Right ventricle myocardium inferior (tissue), 1 donor: ENCODE results near the gene CR1. TPM values are rescaled to one million over a fixed set of nuclear protein-coding genes. Genes with fewer than 3 reads are reported as not detected.
"Not testable (repeated sequence)": the region's sequence is repeated elsewhere in the genome, so short reads cannot be mapped to it uniquely, and the experiment has no call there.

Experiments
- ATAC-seq: fragments of 200-7000 bp; cut with Tn5 transposase; one replicate; pipeline ENCODE4 v1.9.1; 2020; ENCODE audit warnings: mild to moderate bottlenecking, moderate library complexity
- DNase-seq: peaks from one replicate; pipeline ENCODE4 v3.0.0; 2021; ENCODE audit errors: missing footprints
- intact Hi-C: fragments of 100-400 bp; cut with DNase I; formaldehyde crosslinking; loops from one replicate; pipeline ENCODE4 v1.11.0; 2022
- total RNA-seq: library from RNA; stranded (reverse); fragmentation: NEBNext Ultra II Directional; extraction: Animal tissue kit (Norgen Biotek cat#: 25700); gene quantifications from one replicate; pipeline ENCODE4 v1.2.1, GENCODE V29; 2021
- donor health status: DM: no; HTN: yes; CAD: no; lungs with severe emphysema.

The CR1 gene
- total RNA-seq, 1 donor from 2014 or later = 2.9 TPM

- DNase-seq, ATAC-seq, intact Hi-C loops: not testable (repeated sequence)
These were observed 76.0 kb downstream of the CR1 start for GRCh38 chr1:207571926-207572325.

- DNase-seq, intact Hi-C loops, ATAC-seq: not testable (repeated sequence)
These were observed 77.1 kb downstream of the CR1 start for GRCh38 chr1:207573074-207573473.

- intact Hi-C loops, ATAC-seq, DNase-seq: not testable (repeated sequence)
These were observed 79.4 kb downstream of the CR1 start for GRCh38 chr1:207575381-207575780.

- DNase-seq (no peak), ATAC-seq (no peak)
- intact Hi-C loops = no loop called here
These were observed 83.0 kb downstream of the CR1 start for GRCh38 chr1:207578796-207579435.

- ATAC-seq (no peak), DNase-seq (no peak)
- intact Hi-C loops = no loop called here
These were observed 83.5 kb downstream of the CR1 start for GRCh38 chr1:207579436-207579799.

- DNase-seq (no peak), ATAC-seq (no peak)
- intact Hi-C loops = no loop called here
These were observed 85.7 kb downstream of the CR1 start for GRCh38 chr1:207581496-207582153.

GRCh38 chr1:207589506-207589905 lies 93.5 kb downstream of the CR1 start:
- DNase-seq, intact Hi-C loops, ATAC-seq: not testable (repeated sequence)

GRCh38 chr1:207591205-207591604 lies 95.2 kb downstream of the CR1 start:
- ATAC-seq, DNase-seq, intact Hi-C loops: not testable (repeated sequence)

GRCh38 chr1:207594095-207594494 lies 98.1 kb downstream of the CR1 start:
- DNase-seq, intact Hi-C loops, ATAC-seq: not testable (repeated sequence)

- no peak for ATAC-seq
- no peak for DNase-seq
- intact Hi-C loops = no loop called here
These were observed 107.8 kb downstream of the CR1 start for GRCh38 chr1:207603777-207604176.

GRCh38 chr1:207605444-207606361 lies 109.7 kb downstream of the CR1 start:
- intact Hi-C loops = no loop called here
- ATAC-seq (no peak), DNase-seq (no peak)

- DNase-seq (no peak), ATAC-seq (no peak)
- intact Hi-C loops = no loop called here
These were observed 110.4 kb downstream of the CR1 start for GRCh38 chr1:207606362-207606755.

- ATAC-seq (no peak), DNase-seq (no peak)
- intact Hi-C loops = no loop called here
These were observed 116.8 kb downstream of the CR1 start for GRCh38 chr1:207612762-207613161.

- ATAC-seq = peak; percentile 76
- intact Hi-C loops = no loop called here
- DNase-seq = no peak
These were observed 124.0 kb downstream of the CR1 start for GRCh38 chr1:207619871-207620542.

- ATAC-seq (no peak), DNase-seq (no peak)
- intact Hi-C loops = no loop called here
These were observed 124.6 kb downstream of the CR1 start for GRCh38 chr1:207620543-207620893.

GRCh38 chr1:207625504-207626071 lies 129.6 kb downstream of the CR1 start:
- DNase-seq, intact Hi-C loops, ATAC-seq: not testable (repeated sequence)

- DNase-seq (no peak), ATAC-seq (no peak)
- intact Hi-C loops = no loop called here
These were observed 131.0 kb downstream of the CR1 start for GRCh38 chr1:207626972-207627337.

GRCh38 chr1:207627496-207627895 lies 131.5 kb downstream of the CR1 start:
- intact Hi-C loops = no loop called here
- no peak for ATAC-seq
- DNase-seq = no peak

- intact Hi-C loops = no loop called here
- no peak for ATAC-seq
- DNase-seq = no peak
These were observed 132.8 kb downstream of the CR1 start for GRCh38 chr1:207628776-207629175.
